PFSK-1 (cell line): Measurements from ENCODE around the gene NOD2.

Experiments used
- FOXP2 ChIP-seq: optimal IDR thresholded peaks from 2 replicates; pipeline ENCODE3; 2011; ENCODE audit warnings: borderline replicate concordance, control low read depth, inconsistent platforms; ENCODE audit not compliant: insufficient read depth; ENCODE audit errors: extremely low read length, extremely low read depth
- POLR2AphosphoS5 ChIP-seq: IDR thresholded peaks from 2 replicates; pipeline ENCODE4 v1.6.1; 2012; ENCODE audit warnings: low read depth, mild to moderate bottlenecking, control low read depth, low read length, moderate library complexity
- SIN3A ChIP-seq: IDR thresholded peaks from 2 replicates; pipeline ENCODE4 v1.6.1; 2012; ENCODE audit warnings: mild to moderate bottlenecking, low read length, moderate library complexity, borderline replicate concordance; ENCODE audit not compliant: insufficient read depth
- TAF1 ChIP-seq: IDR thresholded peaks from 2 replicates; pipeline ENCODE4 v1.6.1; 2012; ENCODE audit warnings: low read length, control low read depth, borderline replicate concordance; ENCODE audit not compliant: insufficient read depth
- TF ChIP-seq, protein P1 (sequence below), 2 experiments: IDR thresholded peaks; 2 replicates each; pipeline versions ENCODE4 v1.6.1 to v1.8.0; 2011 to 2012; ENCODE audit warnings: low read depth in 2 of 2, low read length in 2 of 2, control low read depth in 1 of 2, inconsistent platforms in 1 of 2, mild to moderate bottlenecking in 1 of 2, moderate library complexity in 1 of 2; ENCODE audit not compliant: insufficient read depth in 1 of 2

NOD2 gene

DNA sequence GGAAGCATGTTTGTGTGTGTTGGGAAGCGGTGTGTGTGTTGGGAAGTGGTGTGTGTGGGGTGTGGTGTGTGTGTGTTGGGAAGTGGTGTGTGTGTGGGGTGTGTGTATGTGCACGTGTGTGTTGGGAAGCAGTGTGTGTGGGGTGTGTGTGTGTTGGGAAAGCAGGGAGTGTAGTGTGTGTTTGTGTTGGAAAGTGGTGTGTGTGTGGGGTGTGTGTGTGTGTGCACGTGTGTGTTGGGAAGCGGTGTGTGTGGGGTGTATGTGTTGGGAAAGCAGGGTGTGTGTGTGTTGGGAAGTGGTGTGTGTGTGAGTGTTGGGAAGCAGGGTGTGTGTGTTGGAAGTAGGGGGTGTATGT, 785 bp upstream of the NOD2 start:
- no peak for TF ChIP-seq TAF1

DNA sequence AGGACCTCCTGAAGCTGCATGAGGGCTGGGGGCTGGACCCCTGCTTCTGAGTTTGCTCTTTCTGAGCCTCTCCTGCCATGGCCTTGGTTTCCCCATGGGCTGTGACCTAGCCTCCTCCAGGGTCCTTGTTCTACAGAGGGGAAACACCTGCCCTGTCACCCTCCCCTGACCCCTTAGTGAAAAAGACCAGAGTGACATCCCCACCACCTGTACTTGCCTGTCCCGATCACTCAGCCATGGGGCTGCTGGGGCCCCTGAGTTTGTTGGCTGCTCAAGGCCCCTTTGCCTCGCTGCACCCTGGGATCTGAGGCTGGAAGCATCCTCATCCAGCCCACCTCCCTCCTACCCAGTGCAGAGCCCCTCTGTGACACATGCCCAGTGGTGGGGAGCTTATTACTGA, 800 bp downstream of the NOD2 start:
- TF ChIP-seq FOXP2 (no peak), TAF1 (no peak), POLR2AphosphoS5 (no peak), SIN3A (no peak)
- TF ChIP-seq, protein P1, sequence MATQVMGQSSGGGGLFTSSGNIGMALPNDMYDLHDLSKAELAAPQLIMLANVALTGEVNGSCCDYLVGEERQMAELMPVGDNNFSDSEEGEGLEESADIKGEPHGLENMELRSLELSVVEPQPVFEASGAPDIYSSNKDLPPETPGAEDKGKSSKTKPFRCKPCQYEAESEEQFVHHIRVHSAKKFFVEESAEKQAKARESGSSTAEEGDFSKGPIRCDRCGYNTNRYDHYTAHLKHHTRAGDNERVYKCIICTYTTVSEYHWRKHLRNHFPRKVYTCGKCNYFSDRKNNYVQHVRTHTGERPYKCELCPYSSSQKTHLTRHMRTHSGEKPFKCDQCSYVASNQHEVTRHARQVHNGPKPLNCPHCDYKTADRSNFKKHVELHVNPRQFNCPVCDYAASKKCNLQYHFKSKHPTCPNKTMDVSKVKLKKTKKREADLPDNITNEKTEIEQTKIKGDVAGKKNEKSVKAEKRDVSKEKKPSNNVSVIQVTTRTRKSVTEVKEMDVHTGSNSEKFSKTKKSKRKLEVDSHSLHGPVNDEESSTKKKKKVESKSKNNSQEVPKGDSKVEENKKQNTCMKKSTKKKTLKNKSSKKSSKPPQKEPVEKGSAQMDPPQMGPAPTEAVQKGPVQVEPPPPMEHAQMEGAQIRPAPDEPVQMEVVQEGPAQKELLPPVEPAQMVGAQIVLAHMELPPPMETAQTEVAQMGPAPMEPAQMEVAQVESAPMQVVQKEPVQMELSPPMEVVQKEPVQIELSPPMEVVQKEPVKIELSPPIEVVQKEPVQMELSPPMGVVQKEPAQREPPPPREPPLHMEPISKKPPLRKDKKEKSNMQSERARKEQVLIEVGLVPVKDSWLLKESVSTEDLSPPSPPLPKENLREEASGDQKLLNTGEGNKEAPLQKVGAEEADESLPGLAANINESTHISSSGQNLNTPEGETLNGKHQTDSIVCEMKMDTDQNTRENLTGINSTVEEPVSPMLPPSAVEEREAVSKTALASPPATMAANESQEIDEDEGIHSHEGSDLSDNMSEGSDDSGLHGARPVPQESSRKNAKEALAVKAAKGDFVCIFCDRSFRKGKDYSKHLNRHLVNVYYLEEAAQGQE (IDR thresholded peaks at IDR 0.05; ENCODE audit: insufficient read depth in 1 of 2, low read depth in 2 of 2, low read length in 2 of 2), result no peak

DNA sequence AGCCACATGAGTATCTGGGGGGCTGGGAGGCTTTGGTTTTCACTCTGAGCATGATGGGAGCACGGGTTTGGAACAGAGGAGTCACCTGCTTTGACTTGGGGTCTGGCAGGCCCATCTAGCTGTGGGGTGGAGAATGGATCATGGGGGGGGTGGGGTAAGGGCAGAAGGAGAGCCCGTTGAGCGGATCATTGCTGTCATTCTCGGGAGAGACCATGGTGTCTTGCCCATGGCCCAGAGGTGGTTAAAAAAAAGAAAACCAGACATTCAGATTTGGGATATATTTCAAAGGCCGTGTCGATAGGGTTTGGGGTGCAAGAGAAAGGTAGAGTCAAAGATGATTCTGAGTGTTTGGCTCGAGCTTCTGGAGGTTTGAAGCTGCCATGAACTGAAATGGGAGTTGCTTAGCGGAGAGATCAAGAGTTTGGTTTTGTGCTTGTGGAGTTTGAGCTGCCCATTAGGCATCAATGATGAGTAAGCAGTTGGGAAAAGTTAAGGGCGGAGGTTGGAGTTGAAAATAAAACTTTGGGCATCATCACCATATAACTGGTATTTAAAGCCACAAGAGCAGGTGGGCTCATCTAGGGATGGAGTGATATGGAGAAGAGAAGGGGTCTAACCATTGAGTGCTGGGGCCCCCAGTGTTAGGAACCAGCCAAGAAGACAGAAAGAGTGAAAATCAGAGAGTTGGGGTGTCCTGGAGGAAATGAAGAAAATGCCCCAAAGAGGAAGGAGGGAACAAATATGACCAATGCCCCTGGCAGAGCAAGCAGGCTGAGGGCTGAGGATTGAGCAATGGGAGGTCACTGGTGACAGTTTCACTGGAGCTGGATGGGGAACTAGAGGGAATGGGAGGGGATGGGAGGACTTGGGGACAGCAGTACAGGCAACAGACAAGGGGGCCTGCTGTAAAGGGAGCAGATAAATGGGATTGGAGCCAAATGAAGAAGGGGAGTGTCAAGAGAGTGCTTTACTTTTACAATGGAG, 1.9 kb downstream of the NOD2 start:
- TF ChIP-seq TAF1 (no peak), SIN3A (no peak), POLR2AphosphoS5 (no peak)
- TF ChIP-seq, protein P1 (IDR thresholded peaks at IDR 0.05; ENCODE audit: insufficient read depth in 1 of 2, low read depth in 2 of 2, low read length in 2 of 2), result no peak

DNA sequence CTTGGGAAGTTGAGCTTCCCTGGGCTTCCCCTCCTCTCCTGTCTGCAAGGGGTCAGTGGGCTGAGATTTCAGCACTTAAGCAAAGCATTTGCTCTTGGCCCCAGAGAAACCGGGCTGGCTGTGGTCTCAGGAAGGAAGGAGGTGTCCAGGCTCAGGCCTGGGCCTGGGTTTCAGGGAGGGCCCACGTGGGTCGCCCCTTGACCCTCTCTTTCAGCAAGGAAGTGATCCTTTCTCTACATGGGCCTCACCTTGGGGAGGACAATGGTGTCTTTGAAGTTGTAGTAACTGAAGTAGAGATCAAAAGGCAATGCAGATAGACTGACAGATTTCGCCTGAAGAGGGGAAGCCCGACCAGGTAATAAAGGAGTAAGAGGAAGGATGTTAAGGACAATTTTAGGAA, 2.7 kb downstream of the NOD2 start:
- TF ChIP-seq POLR2AphosphoS5 (no peak), SIN3A (no peak), FOXP2 (no peak), TAF1 (no peak)
- TF ChIP-seq, protein P1 (IDR thresholded peaks at IDR 0.05; ENCODE audit: insufficient read depth in 1 of 2, low read depth in 2 of 2, low read length in 2 of 2), result no peak

DNA sequence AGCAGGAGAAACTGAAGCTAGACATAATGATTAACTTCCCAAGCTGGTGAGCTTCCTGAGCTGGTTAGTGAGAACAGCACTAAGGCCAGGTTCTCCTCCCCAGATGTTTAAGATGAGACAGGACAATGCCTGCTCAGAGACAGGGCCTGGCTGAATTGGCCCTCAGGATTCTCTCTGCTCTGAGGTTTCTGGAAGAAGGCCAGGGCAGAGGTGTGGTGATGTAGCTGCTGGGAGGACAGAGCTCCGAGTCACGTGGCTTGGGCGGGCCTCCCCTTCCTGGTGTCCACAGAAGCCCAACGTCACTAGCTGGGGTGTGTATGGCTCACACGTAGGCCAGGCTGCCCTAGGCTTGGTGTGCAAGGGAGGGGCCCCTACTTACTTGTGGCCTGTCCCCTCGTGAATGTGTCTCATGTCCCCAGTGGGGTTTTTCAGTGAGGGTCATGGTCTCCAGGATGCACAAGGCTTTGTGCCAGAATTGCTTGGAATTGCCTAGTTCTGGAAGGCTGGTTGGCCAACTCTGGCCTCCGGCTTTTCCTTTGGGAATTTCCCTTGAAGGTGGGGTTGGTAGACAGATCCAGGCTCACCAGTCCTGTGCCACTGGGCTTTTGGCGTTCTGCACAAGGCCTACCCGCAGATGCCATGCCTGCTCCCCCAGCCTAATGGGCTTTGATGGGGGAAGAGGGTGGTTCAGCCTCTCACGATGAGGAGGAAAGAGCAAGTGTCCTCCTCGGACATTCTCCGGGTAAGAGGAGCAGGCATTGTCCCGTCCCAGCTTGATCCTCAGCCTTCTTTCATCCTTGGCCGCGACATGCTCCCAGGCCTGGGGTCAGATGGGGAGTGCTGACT, 3.4 kb downstream of the NOD2 start:
- TF ChIP-seq FOXP2 (no peak), TAF1 (no peak), POLR2AphosphoS5 (no peak), SIN3A (no peak)
- TF ChIP-seq, protein P1 (IDR thresholded peaks at IDR 0.05; ENCODE audit: insufficient read depth in 1 of 2, low read depth in 2 of 2, low read length in 2 of 2), result no peak
